HepG2 (cell line): ENCODE data around the gene PMIS2. TPM values are rescaled to one million over a fixed set of nuclear protein-coding genes. Genes with fewer than 3 reads are reported as not detected.

ENCODE experiments used
- AKAP8 ChIP-seq: sonication (generic); formaldehyde crosslinking; IDR thresholded peaks from 2 replicates; pipeline ENCODE4 v1.5.1; 2020; ENCODE audit warnings: mild to moderate bottlenecking, missing genetic modification reagents
- CHD2 ChIP-seq: IDR thresholded peaks from 2 replicates; pipeline ENCODE4 v1.6.1; 2011; ENCODE audit warnings: low read depth, low read length, improper control_type of control experiment
- IKZF1 ChIP-seq: fragments of 450-650 bp; IDR thresholded peaks from 2 replicates; pipeline ENCODE4 v1.7.1; 2016
- KAT7 ChIP-seq: IDR thresholded peaks from 2 replicates; pipeline ENCODE4 v1.6.1; 2018; ENCODE audit warnings: borderline replicate concordance, missing compliant biosample characterization
- KLF16 ChIP-seq, 2 experiments: sonication (generic) in 1 of 2; formaldehyde crosslinking in 1 of 2; IDR thresholded peaks; 2 replicates each; pipeline versions ENCODE4 v1.6.1 to v1.8.0; 2016 to 2023; ENCODE audit warnings: missing genetic modification reagents in 2 of 2, missing compliant biosample characterization in 1 of 2
- KLF9 ChIP-seq: IDR thresholded peaks from 2 replicates; pipeline ENCODE4 v1.6.1; 2016; ENCODE audit warnings: low read depth
- MED13 ChIP-seq: sonication (generic); formaldehyde crosslinking; IDR thresholded peaks from 2 replicates; pipeline ENCODE4 v1.5.0; 2020; ENCODE audit warnings: missing genetic modification reagents
- PREB ChIP-seq: sonication (generic); formaldehyde crosslinking; IDR thresholded peaks from 2 replicates; pipeline ENCODE4 v1.4.0; 2020; ENCODE audit warnings: missing genetic modification reagents
- RAD21 ChIP-seq: fragments of 450-650 bp; formaldehyde crosslinking; IDR thresholded peaks from 2 replicates; pipeline ENCODE4 v1.5.0; 2020; ENCODE audit warnings: mild to moderate bottlenecking
- RARA ChIP-seq: IDR thresholded peaks from 2 replicates; pipeline ENCODE4 v1.6.1; 2016; ENCODE audit warnings: missing genetic modification reagents, missing compliant biosample characterization
- SMC3 ChIP-seq: IDR thresholded peaks from 2 replicates; pipeline ENCODE4 v1.6.1; 2011; ENCODE audit warnings: low read length, improper control_type of control experiment
- SOX13 ChIP-seq, 3 experiments: fragments of 450-650 bp in 1 of 3; sonication (generic) in 1 of 3; formaldehyde crosslinking in 1 of 3; IDR thresholded peaks in 2 of 3; conservative IDR thresholded peaks in 1 of 3; 2 replicates each; pipeline versions ENCODE4 v1.5.0 to v1.6.1; 2016 to 2020; ENCODE audit warnings: antibody characterized with exemption in 1 of 3, mild to moderate bottlenecking in 1 of 3, missing compliant biosample characterization in 1 of 3, missing genetic modification reagents in 1 of 3, moderate library complexity in 1 of 3
- SOX5 ChIP-seq: IDR thresholded peaks from 2 replicates; pipeline ENCODE4 v1.6.1; 2016; ENCODE audit warnings: borderline replicate concordance
- YEATS2 ChIP-seq: sonication (generic); formaldehyde crosslinking; IDR thresholded peaks from 2 replicates; pipeline ENCODE4 v1.4.0; 2020; ENCODE audit warnings: missing genetic modification reagents, borderline replicate concordance
- ZNF232 ChIP-seq: sonication (generic); formaldehyde crosslinking; IDR thresholded peaks from 2 replicates; pipeline ENCODE4 v1.4.0; 2020; ENCODE audit warnings: missing genetic modification reagents, borderline replicate concordance
- ZNF33A ChIP-seq: sonication (generic); formaldehyde crosslinking; IDR thresholded peaks from 2 replicates; pipeline ENCODE4 v1.5.1; 2020; ENCODE audit warnings: missing genetic modification reagents, mild to moderate bottlenecking, moderate library complexity, borderline replicate concordance
- ZNF616 ChIP-seq: sonication (generic); formaldehyde crosslinking; IDR thresholded peaks from 2 replicates; pipeline ENCODE4 v1.5.0; 2020; ENCODE audit warnings: low read depth, mild to moderate bottlenecking, missing genetic modification reagents
- ZNF678 ChIP-seq: sonication (generic); formaldehyde crosslinking; IDR thresholded peaks from 2 replicates; pipeline ENCODE4 v1.4.0; 2020; ENCODE audit warnings: mild to moderate bottlenecking, missing genetic modification reagents
- ZNF775 ChIP-seq: sonication (generic); formaldehyde crosslinking; IDR thresholded peaks from 2 replicates; pipeline ENCODE4 v1.4.0; 2020; ENCODE audit warnings: missing genetic modification reagents, mild to moderate bottlenecking, moderate library complexity, borderline replicate concordance
- ZSCAN25 ChIP-seq: sonication (generic); formaldehyde crosslinking; IDR thresholded peaks from 2 replicates; pipeline ENCODE4 v1.8.0; 2022; ENCODE audit warnings: mild to moderate bottlenecking, missing genetic modification reagents
- polyA plus RNA-seq, 8 experiments: library from polyadenylated mRNA; depleted of rRNA in 3 of 8; stranded (reverse) in 7 of 8; unstranded in 1 of 8; fragments of >200 nt; fragmentation: Illumina TruSeq in 4 of 8; extraction: Trizol in 4 of 8; gene quantifications; 2 replicates each; pipeline versions ENCODE4 v1.2.1 to v1.2.3, GENCODE V29; 2011 to 2016; ENCODE audit warnings: low read depth in 4 of 8, missing spikeins in 1 of 8, mixed read lengths in 1 of 8; ENCODE audit not compliant: insufficient read depth in 1 of 8
- total RNA-seq, 5 experiments: library from RNA; depleted of rRNA; stranded (reverse); fragments of >200 nt; fragmentation: Illumina TruSeq; extraction: Trizol; gene quantifications; 2 replicates each; pipeline ENCODE4 v1.2.3, GENCODE V29; 2016; ENCODE audit warnings: low read depth in 1 of 5
- TF ChIP-seq, protein P1 (sequence below), 2 experiments: sonication (generic) in 1 of 2; formaldehyde crosslinking in 1 of 2; IDR thresholded peaks; 2 replicates each; pipeline versions ENCODE4 v1.4.0 to v1.6.1; 2018 to 2020; ENCODE audit warnings: missing genetic modification reagents in 2 of 2, borderline replicate concordance in 1 of 2, low read depth in 1 of 2, mild to moderate bottlenecking in 1 of 2, missing biosample characterization in 1 of 2
- TF ChIP-seq, protein P2 (sequence below): sonication (generic); formaldehyde crosslinking; IDR thresholded peaks from 2 replicates; pipeline ENCODE4 v1.4.0; 2020; ENCODE audit warnings: missing genetic modification reagents, borderline replicate concordance
- TF ChIP-seq, protein P3 (sequence below): sonication (generic); formaldehyde crosslinking; IDR thresholded peaks from 2 replicates; pipeline ENCODE4 v1.5.1; 2020; ENCODE audit warnings: mild to moderate bottlenecking, moderate library complexity, missing genetic modification reagents

The PMIS2 gene
- total and polyA plus RNA-seq, 2 of the 13 experiments (the other 11 are each of a cell fraction or from before 2014, with no cell fraction given) = not detected

DNA sequence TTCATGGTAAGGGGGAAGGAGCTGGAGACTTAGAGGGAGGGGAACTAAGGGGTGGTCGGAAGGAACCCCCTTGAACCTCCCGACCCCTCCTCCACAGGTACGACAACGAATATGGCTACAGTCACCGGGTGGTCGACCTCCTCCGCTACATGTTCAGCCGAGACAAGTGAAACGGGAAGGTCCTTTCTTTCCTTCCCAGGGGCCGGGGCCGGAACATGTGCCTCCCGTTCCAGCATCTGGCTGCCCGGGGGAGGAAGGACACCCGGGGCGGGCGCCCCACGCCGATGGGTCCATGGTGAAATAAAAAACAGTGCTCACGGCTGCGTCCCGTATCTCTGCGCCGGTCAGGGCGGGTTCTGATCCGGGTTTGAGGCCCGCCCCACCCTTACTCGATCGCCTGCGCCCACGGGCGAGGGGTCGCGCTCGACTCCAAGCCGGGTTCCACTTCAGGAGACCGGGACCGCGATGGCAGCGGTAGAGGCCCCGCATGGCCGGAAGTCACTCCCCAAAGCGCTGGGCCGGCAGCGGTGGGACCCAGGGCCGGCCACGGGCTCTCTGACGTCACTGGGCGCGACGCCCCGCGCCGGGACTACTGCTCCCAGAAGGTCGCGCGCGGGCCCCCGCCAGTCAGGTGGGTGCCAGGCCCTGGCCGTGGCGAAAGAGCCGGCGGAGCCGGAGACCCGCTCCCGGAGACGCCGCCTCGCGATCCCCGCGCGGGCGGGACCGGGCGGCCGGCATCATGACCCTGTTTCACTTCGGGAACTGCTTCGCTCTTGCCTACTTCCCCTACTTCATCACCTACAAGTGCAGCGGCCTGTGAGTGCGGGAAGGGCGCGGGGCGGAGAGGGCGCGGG lies 40.7 kb upstream of the PMIS2 start, which contains the start of gene TMEM147 (continued):
- TF ChIP-seq SOX13 (IDR thresholded peaks at IDR 0.05) (no peak), SOX13 (CRISPR knock-in tag; conservative IDR thresholded peaks at IDR 0.05 in 1 of 2, IDR thresholded peaks at IDR 0.05 in 1 of 2) (0 out of 4 replicates have a peak, but pooled peaks of 1 of the 2 experiments have one; percentile 13), KLF16 (CRISPR knock-in tag; IDR thresholded peaks at IDR 0.05) (peak in 1 of 2 experiments; percentile 77; a peak in 1 of 4 replicates), ZNF33A (CRISPR knock-in tag) (no peak), CHD2 (0 out of 2 replicates have a peak, but pooled peaks have one; percentile 43), MED13 (CRISPR knock-in tag) (no peak; the same call in 1 of the 2 replicates), SMC3 (no peak), ZNF775 (no peak), KAT7 (CRISPR knock-in tag) (peak; percentile 33; the same call in 1 of the 2 replicates), PREB (CRISPR knock-in tag) (no peak), RARA (CRISPR knock-in tag) (0 out of 2 replicates have a peak, but pooled peaks have one; percentile 23), IKZF1 (no peak), ZSCAN25 (CRISPR knock-in tag) (0 out of 2 replicates have a peak, but pooled peaks have one; percentile 18), ZNF232 (CRISPR knock-in tag) (peak; percentile 10; the same call in 1 of the 2 replicates), SOX5 (peak; percentile 21; the same call in 1 of the 2 replicates), KLF9 (no peak), ZNF616 (peak; percentile 77; the same call in 1 of the 2 replicates), AKAP8 (CRISPR knock-in tag) (no peak), RAD21 (CRISPR knock-in tag) (0 out of 2 replicates have a peak, but pooled peaks have one; percentile 14), ZNF678 (CRISPR knock-in tag) (no peak), YEATS2 (CRISPR knock-in tag) (0 out of 2 replicates have a peak, but pooled peaks have one; percentile 89)
- TF ChIP-seq, protein P1, sequence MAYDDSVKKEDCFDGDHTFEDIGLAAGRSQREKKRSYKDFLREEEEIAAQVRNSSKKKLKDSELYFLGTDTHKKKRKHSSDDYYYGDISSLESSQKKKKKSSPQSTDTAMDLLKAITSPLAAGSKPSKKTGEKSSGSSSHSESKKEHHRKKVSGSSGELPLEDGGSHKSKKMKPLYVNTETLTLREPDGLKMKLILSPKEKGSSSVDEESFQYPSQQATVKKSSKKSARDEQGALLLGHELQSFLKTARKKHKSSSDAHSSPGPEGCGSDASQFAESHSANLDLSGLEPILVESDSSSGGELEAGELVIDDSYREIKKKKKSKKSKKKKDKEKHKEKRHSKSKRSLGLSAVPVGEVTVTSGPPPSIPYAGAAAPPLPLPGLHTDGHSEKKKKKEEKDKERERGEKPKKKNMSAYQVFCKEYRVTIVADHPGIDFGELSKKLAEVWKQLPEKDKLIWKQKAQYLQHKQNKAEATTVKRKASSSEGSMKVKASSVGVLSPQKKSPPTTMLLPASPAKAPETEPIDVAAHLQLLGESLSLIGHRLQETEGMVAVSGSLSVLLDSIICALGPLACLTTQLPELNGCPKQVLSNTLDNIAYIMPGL (CRISPR knock-in tag; IDR thresholded peaks at IDR 0.05; ENCODE audit: borderline replicate concordance in 1 of 2, low read depth in 1 of 2) = peak; percentile 70 to 87; a peak in 3 of 4 replicates
- TF ChIP-seq, protein P2, sequence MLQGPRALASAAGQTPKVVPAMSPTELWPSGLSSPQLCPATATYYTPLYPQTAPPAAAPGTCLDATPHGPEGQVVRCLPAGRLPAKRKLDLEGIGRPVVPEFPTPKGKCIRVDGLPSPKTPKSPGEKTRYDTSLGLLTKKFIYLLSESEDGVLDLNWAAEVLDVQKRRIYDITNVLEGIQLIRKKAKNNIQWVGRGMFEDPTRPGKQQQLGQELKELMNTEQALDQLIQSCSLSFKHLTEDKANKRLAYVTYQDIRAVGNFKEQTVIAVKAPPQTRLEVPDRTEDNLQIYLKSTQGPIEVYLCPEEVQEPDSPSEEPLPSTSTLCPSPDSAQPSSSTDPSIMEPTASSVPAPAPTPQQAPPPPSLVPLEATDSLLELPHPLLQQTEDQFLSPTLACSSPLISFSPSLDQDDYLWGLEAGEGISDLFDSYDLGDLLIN (CRISPR knock-in tag) = 0 out of 2 replicates have a peak, but pooled peaks have one; percentile 22
- TF ChIP-seq, protein P3, sequence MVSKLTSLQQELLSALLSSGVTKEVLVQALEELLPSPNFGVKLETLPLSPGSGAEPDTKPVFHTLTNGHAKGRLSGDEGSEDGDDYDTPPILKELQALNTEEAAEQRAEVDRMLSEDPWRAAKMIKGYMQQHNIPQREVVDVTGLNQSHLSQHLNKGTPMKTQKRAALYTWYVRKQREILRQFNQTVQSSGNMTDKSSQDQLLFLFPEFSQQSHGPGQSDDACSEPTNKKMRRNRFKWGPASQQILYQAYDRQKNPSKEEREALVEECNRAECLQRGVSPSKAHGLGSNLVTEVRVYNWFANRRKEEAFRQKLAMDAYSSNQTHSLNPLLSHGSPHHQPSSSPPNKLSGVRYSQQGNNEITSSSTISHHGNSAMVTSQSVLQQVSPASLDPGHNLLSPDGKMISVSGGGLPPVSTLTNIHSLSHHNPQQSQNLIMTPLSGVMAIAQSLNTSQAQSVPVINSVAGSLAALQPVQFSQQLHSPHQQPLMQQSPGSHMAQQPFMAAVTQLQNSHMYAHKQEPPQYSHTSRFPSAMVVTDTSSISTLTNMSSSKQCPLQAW (CRISPR knock-in tag) = peak; percentile 20; the same call in 1 of the 2 replicates
